Upper lobe of right lung (tissue), 1 donor: Measurements from ENCODE around the gene EFCAB5. TPM values are rescaled to one million over a fixed set of nuclear protein-coding genes. Genes with fewer than 3 reads are reported as not detected.
A peak's percentile ranks its signal among the peaks of the same experiment; 100 is the strongest.
"Not testable (repeated sequence)": the region's sequence is repeated elsewhere in the genome, so short reads cannot be mapped to it uniquely, and the experiment has no call there.

ENCODE experiments used
- ATAC-seq: fragments of 200-7000 bp; cut with Tn5 transposase; one replicate; pipeline ENCODE4 v1.9.1; 2020; ENCODE audit warnings: mild to moderate bottlenecking, moderate library complexity
- DNase-seq: peaks from one replicate; pipeline ENCODE4 v3.0.0-alpha.2; 2020
- H3K27ac ChIP-seq: fragments of 200-600 bp; one replicate; pipeline ENCODE4 v1.8.0; 2022
- H3K27me3 ChIP-seq: fragments of 200-600 bp; one replicate; pipeline ENCODE4 v1.8.0; 2022; ENCODE audit warnings: mild to moderate bottlenecking
- H3K36me3 ChIP-seq: fragments of 200-600 bp; one replicate; pipeline ENCODE4 v1.8.0; 2022
- H3K4me1 ChIP-seq: fragments of 200-600 bp; one replicate; pipeline ENCODE4 v1.8.0; 2022
- H3K4me3 ChIP-seq: fragments of 200-600 bp; one replicate; pipeline ENCODE4 v1.8.0; 2022; ENCODE audit warnings: mild to moderate bottlenecking
- H3K9me3 ChIP-seq: fragments of 200-600 bp; one replicate; pipeline ENCODE4 v1.8.0; 2022
- CTCF ChIP-seq: fragments of 200-600 bp; IDR thresholded peaks from one replicate; pipeline ENCODE4 v1.8.0; 2022; ENCODE audit warnings: antibody characterized with exemption
- intact Hi-C: fragments of 100-400 bp; cut with DNase I; formaldehyde crosslinking; loops from one replicate; pipeline ENCODE4 v1.11.0; 2022
- total RNA-seq: library from RNA; stranded (reverse); fragmentation: NEBNext Ultra II Directional; extraction: Animal tissue kit (Norgen Biotek cat#: 25700); gene quantifications from one replicate; pipeline ENCODE4 v1.2.1, GENCODE V29; 2021
- donor health status: DM: no; HTN: yes; CAD: no; lungs with severe emphysema.

Gene EFCAB5
- total RNA-seq, 1 donor from 2014 or later = 1.1 TPM

GRCh38 chr17:30000755-30001257 is 59.4 kb downstream of the EFCAB5 start:
- H3K36me3 ChIP-seq = no peaks in the 10 kb centered on the region
- no peaks in the 10 kb centered on the region for H3K27me3 ChIP-seq
- H3K9me3 ChIP-seq = no peaks in the 10 kb centered on the region
- no peak for TF ChIP-seq CTCF
- no peak for ATAC-seq
- DNase-seq = no peak
- H3K4me3 ChIP-seq = no peak overlapping the region
- no peak overlapping the region for H3K27ac ChIP-seq
- intact Hi-C loops = no loop called here
- no peaks in the 10 kb centered on the region for H3K4me1 ChIP-seq

GRCh38 chr17:30002088-30002487 is 60.7 kb downstream of the EFCAB5 start:
- Histone ChIP-seq H3K4me3 (no peak overlapping the region), H3K36me3 (no peaks in the 10 kb centered on the region), H3K27me3 (no peaks in the 10 kb centered on the region), H3K27ac (no peak overlapping the region), H3K4me1 (no peaks in the 10 kb centered on the region), H3K9me3 (no peaks in the 10 kb centered on the region)
- no peak for ATAC-seq
- TF ChIP-seq CTCF = no peak
- no peak for DNase-seq
- intact Hi-C loops = no loop called here

GRCh38 chr17:30005709-30006320 is 64.4 kb downstream of the EFCAB5 start:
- Histone ChIP-seq H3K27ac (no peak overlapping the region), H3K36me3 (no peaks in the 10 kb centered on the region), H3K4me1 (no peaks in the 10 kb centered on the region), H3K27me3 (no peaks in the 10 kb centered on the region), H3K9me3 (no peaks in the 10 kb centered on the region), H3K4me3 (no peak overlapping the region)
- intact Hi-C loops = no loop called here
- no peak for TF ChIP-seq CTCF
- ATAC-seq (no peak), DNase-seq (no peak)

GRCh38 chr17:30011934-30012333 is 70.5 kb downstream of the EFCAB5 start:
- H3K9me3 ChIP-seq, H3K36me3 ChIP-seq, H3K4me3 ChIP-seq, H3K27ac ChIP-seq, H3K4me1 ChIP-seq, DNase-seq, H3K27me3 ChIP-seq, ATAC-seq, intact Hi-C loops: not testable (repeated sequence)
- TF ChIP-seq CTCF = peak; percentile 6

- DNase-seq = no peak
- no peaks in the 10 kb centered on the region for H3K27me3 ChIP-seq
- no peaks in the 10 kb centered on the region for H3K36me3 ChIP-seq
- ATAC-seq = peak; percentile 83
- intact Hi-C loops = no loop called here
- H3K27ac ChIP-seq = no peak overlapping the region
- no peaks in the 10 kb centered on the region for H3K4me1 ChIP-seq
- peak; percentile 90 for TF ChIP-seq CTCF
- no peaks in the 10 kb centered on the region for H3K9me3 ChIP-seq
- H3K4me3 ChIP-seq = no peak overlapping the region
These were observed 80.4 kb downstream of the EFCAB5 start for GRCh38 chr17:30021708-30022317.

- intact Hi-C loops, DNase-seq, ATAC-seq, H3K4me1 ChIP-seq, H3K9me3 ChIP-seq, H3K4me3 ChIP-seq, H3K27ac ChIP-seq, H3K36me3 ChIP-seq, H3K27me3 ChIP-seq: not testable (repeated sequence)
These were observed 83.9 kb downstream of the EFCAB5 start for GRCh38 chr17:30025325-30025724.
